ENCODE measurements around the gene ALDH4A1. TPM values are rescaled to one million over a fixed set of nuclear protein-coding genes. Genes with fewer than 3 reads are reported as not detected.

Gene ALDH4A1
- total RNA-seq, 1 donor from 2014 or later: 21.8 TPM

DNA sequence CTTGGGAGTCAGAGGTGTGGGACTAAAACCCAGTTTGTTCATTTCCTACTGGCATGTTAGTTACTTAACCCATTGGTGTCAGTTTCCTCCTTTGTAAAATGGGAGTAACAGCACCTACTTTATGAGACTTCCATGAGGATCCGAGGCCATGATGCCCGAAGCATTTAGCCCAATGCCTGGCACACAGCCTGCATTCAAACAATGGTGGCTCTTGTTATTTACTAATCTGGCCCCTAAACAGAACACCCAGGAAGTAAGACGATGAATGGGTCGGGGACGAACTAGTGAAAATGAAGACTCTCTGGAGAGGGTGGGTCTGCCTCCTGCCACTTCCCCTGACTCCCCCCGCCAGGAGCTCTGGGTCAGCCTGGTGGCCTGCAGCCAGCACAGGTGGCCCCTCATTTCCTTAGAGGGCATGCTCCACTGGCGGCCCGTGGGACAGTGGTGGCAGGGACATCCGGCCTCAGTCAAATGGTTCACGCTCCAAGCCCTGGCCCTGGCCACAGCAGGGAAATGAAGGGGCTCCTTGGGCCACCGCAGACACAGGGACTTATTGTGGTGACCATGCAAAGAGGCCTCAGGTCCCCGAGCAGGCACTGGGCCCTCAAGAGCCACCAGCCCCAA is 33.4 kb downstream of the ALDH4A1 start:
- no peak overlapping the region for H2AFZ ChIP-seq (replicated peaks)
- no peaks in the 10 kb centered on the region for H4K20me1 ChIP-seq (ENCODE audit: low read depth)
- H3K4me2 ChIP-seq: no peak overlapping the region
- H3K79me2 ChIP-seq (ENCODE audit: low read depth): no peaks in the 10 kb centered on the region
- no peak overlapping the region for H3K27ac Mint-ChIP-seq
- no peaks in the 10 kb centered on the region for H3K9me3 ChIP-seq (ENCODE audit: low read depth)
- H3K4me1 ChIP-seq: no peaks in the 10 kb centered on the region
- H3K27me3 ChIP-seq: no peaks in the 10 kb centered on the region
- no peak overlapping the region for H3K27ac ChIP-seq
- TF ChIP-seq EZH2 (IDR thresholded peaks at IDR 0.05) (no peak), EZH2phosphoT487 (IDR thresholded peaks at IDR 0.05) (no peak)
- TF ChIP-seq, protein P1, sequence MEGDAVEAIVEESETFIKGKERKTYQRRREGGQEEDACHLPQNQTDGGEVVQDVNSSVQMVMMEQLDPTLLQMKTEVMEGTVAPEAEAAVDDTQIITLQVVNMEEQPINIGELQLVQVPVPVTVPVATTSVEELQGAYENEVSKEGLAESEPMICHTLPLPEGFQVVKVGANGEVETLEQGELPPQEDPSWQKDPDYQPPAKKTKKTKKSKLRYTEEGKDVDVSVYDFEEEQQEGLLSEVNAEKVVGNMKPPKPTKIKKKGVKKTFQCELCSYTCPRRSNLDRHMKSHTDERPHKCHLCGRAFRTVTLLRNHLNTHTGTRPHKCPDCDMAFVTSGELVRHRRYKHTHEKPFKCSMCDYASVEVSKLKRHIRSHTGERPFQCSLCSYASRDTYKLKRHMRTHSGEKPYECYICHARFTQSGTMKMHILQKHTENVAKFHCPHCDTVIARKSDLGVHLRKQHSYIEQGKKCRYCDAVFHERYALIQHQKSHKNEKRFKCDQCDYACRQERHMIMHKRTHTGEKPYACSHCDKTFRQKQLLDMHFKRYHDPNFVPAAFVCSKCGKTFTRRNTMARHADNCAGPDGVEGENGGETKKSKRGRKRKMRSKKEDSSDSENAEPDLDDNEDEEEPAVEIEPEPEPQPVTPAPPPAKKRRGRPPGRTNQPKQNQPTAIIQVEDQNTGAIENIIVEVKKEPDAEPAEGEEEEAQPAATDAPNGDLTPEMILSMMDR (IDR thresholded peaks at IDR 0.05): no peak
- H3K9me3 Mint-ChIP-seq: no peaks in the 10 kb centered on the region
- H3K4me3 ChIP-seq: no peak overlapping the region
- H3K4me1 Mint-ChIP-seq: no peaks in the 10 kb centered on the region
- H3F3A ChIP-seq (ENCODE audit: low read depth): no peaks in the 10 kb centered on the region
- peaks cover 4% of the 10 kb centered on the region for H3K27me3 Mint-ChIP-seq (ENCODE audit: insufficient read depth, low read depth)
- H3K36me3 ChIP-seq: no peaks in the 10 kb centered on the region
- DNase-seq (ENCODE audit: low spot score): no peak
- no peak overlapping the region for H3K9ac ChIP-seq
- no peak overlapping the region for H3K4me3 Mint-ChIP-seq
- no peaks in the 10 kb centered on the region for H3K36me3 Mint-ChIP-seq

- Histone ChIP-seq H3K4me1 (no peaks in the 10 kb centered on the region), H3K27ac (no peak overlapping the region), H3K4me2 (no peak overlapping the region), H4K20me1 (ENCODE audit: low read depth) (no peaks in the 10 kb centered on the region), H3K4me3 (no peak overlapping the region), H3K9ac (no peak overlapping the region), H3K36me3 (no peaks in the 10 kb centered on the region), H3K27me3 (no peaks in the 10 kb centered on the region), H2AFZ (replicated peaks) (no peak overlapping the region), H3K79me2 (ENCODE audit: low read depth) (no peaks in the 10 kb centered on the region), H3K9me3 (ENCODE audit: low read depth) (no peaks in the 10 kb centered on the region), H3F3A (ENCODE audit: low read depth) (no peaks in the 10 kb centered on the region)
- TF ChIP-seq EZH2 (IDR thresholded peaks at IDR 0.05) (no peak), EZH2phosphoT487 (IDR thresholded peaks at IDR 0.05) (no peak)
- TF ChIP-seq, protein P1 (IDR thresholded peaks at IDR 0.05): no peak
- no peak for DNase-seq (ENCODE audit: low spot score)
- H3K27me3 Mint-ChIP-seq (ENCODE audit: insufficient read depth, low read depth): peaks cover 7% of the 10 kb centered on the region
- H3K36me3 Mint-ChIP-seq: no peaks in the 10 kb centered on the region
- no peaks in the 10 kb centered on the region for H3K4me1 Mint-ChIP-seq
- H3K9me3 Mint-ChIP-seq: no peaks in the 10 kb centered on the region
- no peak overlapping the region for H3K27ac Mint-ChIP-seq
- no peak overlapping the region for H3K4me3 Mint-ChIP-seq
Measured at GRCh38 chr1:18868354-18868753, 34.0 kb downstream of the ALDH4A1 start.

GRCh38 chr1:18866846-18867245 is 35.5 kb downstream of the ALDH4A1 start:
- H3K9me3 ChIP-seq (ENCODE audit: low read depth): no peaks in the 10 kb centered on the region
- H3K4me3 Mint-ChIP-seq: no peak overlapping the region
- no peak for TF ChIP-seq EZH2 (IDR thresholded peaks at IDR 0.05)
- TF ChIP-seq, protein P1 (IDR thresholded peaks at IDR 0.05): no peak
- no peak for TF ChIP-seq EZH2phosphoT487 (IDR thresholded peaks at IDR 0.05)
- H3K79me2 ChIP-seq (ENCODE audit: low read depth): no peaks in the 10 kb centered on the region
- peaks cover 7% of the 10 kb centered on the region for H3K27me3 Mint-ChIP-seq (ENCODE audit: insufficient read depth, low read depth)
- H3K4me1 ChIP-seq: no peaks in the 10 kb centered on the region
- no peak overlapping the region for H3K4me3 ChIP-seq
- no peaks in the 10 kb centered on the region for H3K36me3 Mint-ChIP-seq
- no peaks in the 10 kb centered on the region for H3K4me1 Mint-ChIP-seq
- no peaks in the 10 kb centered on the region for H4K20me1 ChIP-seq (ENCODE audit: low read depth)
- H3K9me3 Mint-ChIP-seq: no peaks in the 10 kb centered on the region
- H3K4me2 ChIP-seq: no peak overlapping the region
- H3F3A ChIP-seq (ENCODE audit: low read depth): no peaks in the 10 kb centered on the region
- no peaks in the 10 kb centered on the region for H3K36me3 ChIP-seq
- no peak for DNase-seq (ENCODE audit: low spot score)
- no peak overlapping the region for H3K9ac ChIP-seq
- no peak overlapping the region for H3K27ac Mint-ChIP-seq
- H2AFZ ChIP-seq (replicated peaks): no peak overlapping the region
- no peaks in the 10 kb centered on the region for H3K27me3 ChIP-seq
- H3K27ac ChIP-seq: no peak overlapping the region
